Measurements from ENCODE around the gene HBA2. TPM values are rescaled to one million over a fixed set of nuclear protein-coding genes. Genes with fewer than 3 reads are reported as not detected.

HBA2 gene
- total and polyA plus RNA-seq, 9 of the 15 experiments (the other 6 are each of a cell fraction or from before 2014, with no cell fraction given) = 40.4 to 853 (median 286) TPM

GRCh38 chr16:180681-181564 lies 8.2 kb downstream of the HBA2 start (continued):
- TF ChIP-seq NCOA4 (IDR thresholded peaks at IDR 0.05; ENCODE audit: partially characterized antibody) (no peak), XRCC4 (IDR thresholded peaks at IDR 0.05; ENCODE audit: extremely low read depth, insufficient read depth, insufficient read length) (no peak), ZNF778 (CRISPR knock-in tag; IDR thresholded peaks at IDR 0.05) (no peak), ETS2 (tag; IDR thresholded peaks at IDR 0.05; ENCODE audit: borderline replicate concordance, poor library complexity, severe bottlenecking) (no peak), SNIP1 (IDR thresholded peaks at IDR 0.05; ENCODE audit: low read depth) (no peak), ZHX1 (conservative IDR thresholded peaks at IDR 0.05; ENCODE audit: low read length) (0 out of 2 replicates have a peak, but pooled peaks have one; percentile 82), XRCC5 (IDR thresholded peaks at IDR 0.05; ENCODE audit: low read depth, low read length) (no peak), MLX (CRISPR knock-in tag; conservative IDR thresholded peaks at IDR 0.05) (0 out of 4 replicates have a peak, but pooled peaks of 1 of the 2 experiments have one; percentile 90), ZNF318 (IDR thresholded peaks at IDR 0.05; ENCODE audit: borderline replicate concordance in 1 of 2, low read depth in 1 of 2) (no peak), MAX (CRISPR knock-in tag; IDR thresholded peaks at IDR 0.05) (peak; percentile 100), ZNF280B (CRISPR knock-in tag; IDR thresholded peaks at IDR 0.05) (no peak), NFRKB (IDR thresholded peaks at IDR 0.05; ENCODE audit: low read depth) (no peak)
